GM18909 (cell line): ENCODE measurements around the gene MEF2C.
A peak's percentile ranks its signal among the peaks of the same experiment; 100 is the strongest.

ENCODE experiments used
- ATAC-seq: cut with Tn5 transposase; IDR thresholded peaks from one replicate; pipeline ENCODE4 v1.9.1; 2021; ENCODE audit warnings: mild to moderate bottlenecking; ENCODE audit not compliant: unreplicated experiment, poor library complexity

Gene MEF2C

GRCh38 chr5:88770276-88771257 is 112.4 kb downstream of the MEF2C start:
- ATAC-seq, result no peak

DNA sequence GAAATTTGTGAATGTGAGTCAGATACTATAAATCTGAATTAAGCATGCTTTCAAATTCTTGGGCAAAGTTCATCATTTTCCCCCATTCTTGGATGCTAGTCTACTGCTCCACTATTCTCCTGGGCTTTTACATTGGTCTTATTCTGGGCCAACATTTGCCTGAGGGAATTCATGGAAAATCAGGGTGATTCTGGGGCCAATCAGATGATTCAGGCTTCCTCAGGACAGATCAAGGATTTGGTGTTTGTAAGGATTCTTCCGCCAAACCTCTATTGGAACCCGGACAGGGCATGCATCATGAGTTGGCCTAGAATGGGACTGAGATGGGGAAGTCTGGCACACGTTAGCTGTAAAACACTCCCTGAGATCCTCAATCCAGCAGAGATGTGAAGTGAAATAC is 113.8 kb downstream of the MEF2C start:
- no peak for ATAC-seq

DNA sequence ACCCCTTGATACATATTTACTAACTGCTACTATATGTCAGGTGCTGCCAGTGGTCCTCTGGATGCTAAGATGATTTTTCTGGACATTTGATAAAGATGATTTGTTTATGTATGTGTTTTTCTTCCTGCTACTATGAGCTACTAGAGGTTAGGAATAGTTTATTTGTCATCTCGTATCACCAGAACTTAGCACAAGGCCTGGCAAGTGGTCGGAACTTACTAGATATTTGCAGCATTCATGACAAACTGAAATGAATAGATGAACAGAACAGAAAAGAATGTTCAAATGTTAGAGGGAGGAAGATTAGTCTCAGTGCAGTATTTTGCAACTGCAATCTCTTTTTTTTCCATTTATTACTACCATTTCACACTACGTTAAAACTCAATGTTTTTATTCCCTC is 114.6 kb downstream of the MEF2C start:
- no peak for ATAC-seq

DNA sequence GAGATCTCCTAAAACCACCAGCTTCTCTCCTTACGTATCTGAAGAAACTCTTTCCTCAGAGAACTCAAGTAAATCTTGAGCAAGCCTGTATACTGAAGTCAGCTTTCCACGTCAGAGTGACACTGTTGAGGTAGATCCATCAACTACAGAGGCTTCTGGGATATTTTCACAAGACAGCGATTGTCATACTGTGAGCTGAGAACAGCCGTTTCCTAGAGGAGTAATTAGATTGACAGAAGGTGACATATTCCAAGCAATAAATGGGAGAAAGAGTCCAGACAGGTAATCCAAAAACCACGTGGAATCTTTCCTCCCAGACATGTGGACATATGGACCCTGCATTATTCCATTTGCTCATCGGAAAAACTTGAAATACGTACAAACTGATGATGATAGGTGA is 117.2 kb downstream of the MEF2C start:
- ATAC-seq, result no peak

DNA sequence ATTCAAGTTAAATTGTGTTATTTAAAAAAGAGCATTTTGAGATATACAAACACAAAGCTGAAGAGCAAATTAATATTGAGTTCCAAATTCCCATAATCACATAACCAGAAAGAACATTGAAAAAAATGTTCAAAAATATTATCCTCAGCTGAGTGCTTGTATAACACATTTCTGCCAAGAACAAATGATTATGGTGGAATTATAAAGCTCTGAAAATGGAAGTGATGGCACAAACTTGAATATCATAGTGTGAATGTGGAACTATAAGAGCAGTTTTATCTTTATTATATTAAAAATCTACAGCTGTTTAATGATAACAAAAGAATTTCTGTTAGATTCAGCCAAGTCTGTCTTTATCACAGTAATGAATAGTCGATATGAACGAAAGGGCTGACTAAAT is 117.8 kb downstream of the MEF2C start:
- no peak for ATAC-seq

DNA sequence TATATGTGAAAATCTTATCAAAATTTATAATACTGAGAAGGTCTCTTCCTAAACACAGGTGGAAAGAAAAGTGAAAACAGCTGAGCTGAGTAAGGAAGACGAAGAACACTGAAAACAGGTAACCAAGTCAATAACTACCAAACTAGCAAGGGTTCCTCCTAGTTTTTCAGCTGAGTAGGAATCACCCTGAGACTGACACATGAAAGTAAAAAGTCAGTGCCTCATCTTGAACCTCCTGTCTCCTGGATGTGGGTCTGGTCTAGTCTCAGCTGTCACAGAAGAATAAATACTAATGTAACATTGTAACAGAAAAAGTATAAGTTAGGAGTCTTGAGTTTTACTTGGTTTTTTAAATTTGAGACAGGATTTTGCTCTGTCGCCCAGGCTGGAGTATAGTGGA is 121.0 kb downstream of the MEF2C start:
- ATAC-seq, result peak; percentile 36

- peak; percentile 46 for ATAC-seq
These were observed 121.6 kb downstream of the MEF2C start for GRCh38 chr5:88761269-88761850.

GRCh38 chr5:88760527-88760926 is 122.5 kb downstream of the MEF2C start:
- no peak for ATAC-seq

- ATAC-seq, result no peak
These were observed 124.4 kb downstream of the MEF2C start for GRCh38 chr5:88758591-88758990.

DNA sequence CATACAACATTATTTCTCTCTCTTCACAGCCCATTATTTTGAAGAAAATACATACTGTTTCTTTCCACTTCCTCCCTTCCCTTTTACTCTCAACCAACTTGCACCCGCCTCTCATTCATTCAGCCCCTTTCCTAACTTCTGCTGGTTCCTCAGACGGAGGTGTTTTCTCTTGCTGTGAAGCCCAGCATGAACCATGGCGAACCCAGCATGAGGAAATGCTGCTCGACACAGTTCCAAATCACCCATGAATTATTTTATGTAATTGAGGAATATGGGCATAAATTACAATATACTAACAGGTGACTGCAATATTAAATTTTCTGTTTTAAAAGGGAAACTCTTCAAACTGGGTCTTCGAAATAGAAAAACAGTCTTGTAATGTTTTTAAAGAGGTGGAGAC is 124.8 kb downstream of the MEF2C start:
- ATAC-seq, result no peak

GRCh38 chr5:88756953-88757352 is 126.0 kb downstream of the MEF2C start:
- peak; percentile 61 for ATAC-seq

DNA sequence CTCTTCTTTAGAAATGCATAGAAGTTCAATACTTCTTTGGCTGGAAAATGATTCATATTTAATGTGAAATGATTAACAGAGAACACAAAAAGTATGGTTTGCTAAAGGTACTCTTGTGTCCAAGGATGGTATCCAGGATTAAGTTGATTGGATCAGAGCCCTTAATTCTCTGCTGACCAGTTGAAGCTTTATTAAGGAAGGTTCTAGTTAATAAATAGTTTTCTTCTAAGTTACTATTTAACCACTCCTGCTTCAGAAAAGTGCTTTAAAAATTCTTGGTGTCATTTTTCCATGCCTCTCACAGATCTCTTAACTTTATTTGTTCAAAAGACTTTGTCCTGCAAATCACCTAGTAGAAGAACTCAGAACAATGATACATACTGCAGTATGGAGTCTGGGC is 134.3 kb downstream of the MEF2C start:
- no peak for ATAC-seq

GRCh38 chr5:88746438-88746882 is 136.5 kb downstream of the MEF2C start:
- ATAC-seq, result peak; percentile 82

GRCh38 chr5:88745093-88745696 is 137.8 kb downstream of the MEF2C start:
- ATAC-seq, result no peak

DNA sequence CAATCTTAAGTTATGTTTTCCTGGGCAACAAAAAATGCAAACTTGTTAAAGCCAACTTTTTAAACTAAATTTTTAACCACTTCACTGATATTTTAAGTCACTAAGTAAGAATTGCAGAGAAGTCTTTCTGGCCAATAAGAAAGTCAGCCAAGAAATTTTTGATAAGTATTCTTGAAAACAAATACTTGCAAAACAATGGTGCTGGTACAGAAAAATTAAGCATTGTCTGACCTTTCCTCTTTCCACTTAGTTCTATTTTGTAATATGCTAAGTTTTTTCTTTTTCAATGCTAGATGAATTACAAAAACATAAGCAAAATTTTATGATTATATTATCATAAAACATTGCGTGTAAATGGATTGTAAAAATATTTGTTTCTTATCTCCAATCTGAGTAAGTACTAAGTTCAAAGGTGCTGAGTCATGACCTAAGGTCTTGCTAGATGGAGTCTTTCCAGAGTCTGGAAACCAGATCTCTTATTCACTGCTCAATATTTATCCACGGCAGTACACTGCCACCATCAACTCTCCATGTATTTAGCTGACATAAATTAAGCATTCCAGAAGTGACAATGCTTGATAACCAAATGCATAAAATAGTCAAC is 139.7 kb downstream of the MEF2C start:
- ATAC-seq, result no peak

DNA sequence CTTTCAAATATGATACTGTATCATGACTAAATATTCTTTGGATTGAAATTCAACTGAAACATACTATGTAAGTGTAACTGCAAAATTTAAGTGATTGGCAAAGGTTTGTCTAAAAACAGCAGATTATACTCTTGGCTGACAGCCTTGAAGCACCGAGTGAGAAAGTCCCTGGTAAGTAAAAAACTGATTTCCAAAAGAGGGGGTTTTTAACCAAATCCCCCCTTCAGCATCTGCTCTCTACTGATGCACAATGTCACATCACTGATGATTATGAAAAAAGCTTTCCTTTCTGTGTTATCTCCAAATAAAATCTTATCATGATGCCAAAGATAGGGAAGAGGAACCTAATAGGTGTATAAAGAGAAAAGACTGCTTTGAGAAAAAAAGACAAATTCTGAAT is 141.0 kb downstream of the MEF2C start:
- no peak for ATAC-seq

DNA sequence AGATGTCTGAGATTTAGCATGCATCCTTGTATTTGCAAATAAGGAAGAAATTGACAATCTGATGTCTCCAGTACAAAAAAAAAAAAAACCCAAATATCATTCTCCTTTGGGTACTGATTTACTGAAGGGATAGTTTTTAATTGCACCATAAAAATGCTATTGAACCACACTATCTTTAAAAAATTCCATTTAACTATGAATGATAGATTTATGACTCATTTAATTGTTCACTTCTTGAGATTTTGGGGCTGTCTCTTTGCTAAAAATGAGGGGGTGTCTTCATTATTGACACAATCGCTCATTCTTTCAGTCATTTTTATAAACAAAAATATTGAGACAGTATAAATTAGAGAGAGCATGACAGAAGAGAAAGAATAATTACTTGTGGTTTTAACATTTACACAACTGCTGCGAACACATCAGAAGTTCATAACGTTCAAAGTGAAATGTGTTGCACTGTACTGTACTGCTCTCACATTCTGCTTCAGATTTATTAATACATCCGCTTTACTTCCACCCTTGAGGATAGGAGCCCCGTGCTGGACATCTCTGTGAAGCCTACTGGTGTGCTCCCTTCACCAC is 142.3 kb downstream of the MEF2C start:
- no peak for ATAC-seq

DNA sequence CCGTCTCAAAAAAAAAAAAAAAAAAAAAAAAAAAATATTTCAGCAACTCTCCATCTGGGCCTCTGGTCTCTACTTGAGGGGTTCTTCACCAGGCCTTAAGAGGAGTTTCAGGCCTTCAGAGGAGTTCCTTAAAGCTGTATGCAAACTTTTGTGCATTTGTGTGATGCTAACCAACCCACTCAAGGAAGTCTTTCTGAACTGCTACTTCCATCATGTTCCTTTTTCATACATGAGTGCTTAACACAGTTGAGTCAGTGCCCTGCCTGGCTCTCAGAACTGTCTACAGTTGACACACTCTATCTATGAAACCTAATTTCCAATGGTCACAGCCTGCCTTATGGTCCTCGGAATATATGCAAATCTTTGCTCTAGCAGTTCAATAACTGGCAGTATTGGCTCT is 146.5 kb downstream of the MEF2C start:
- ATAC-seq, result peak; percentile 32

- ATAC-seq, result peak; percentile 24
These were observed 148.0 kb downstream of the MEF2C start for GRCh38 chr5:88734983-88735382.

DNA sequence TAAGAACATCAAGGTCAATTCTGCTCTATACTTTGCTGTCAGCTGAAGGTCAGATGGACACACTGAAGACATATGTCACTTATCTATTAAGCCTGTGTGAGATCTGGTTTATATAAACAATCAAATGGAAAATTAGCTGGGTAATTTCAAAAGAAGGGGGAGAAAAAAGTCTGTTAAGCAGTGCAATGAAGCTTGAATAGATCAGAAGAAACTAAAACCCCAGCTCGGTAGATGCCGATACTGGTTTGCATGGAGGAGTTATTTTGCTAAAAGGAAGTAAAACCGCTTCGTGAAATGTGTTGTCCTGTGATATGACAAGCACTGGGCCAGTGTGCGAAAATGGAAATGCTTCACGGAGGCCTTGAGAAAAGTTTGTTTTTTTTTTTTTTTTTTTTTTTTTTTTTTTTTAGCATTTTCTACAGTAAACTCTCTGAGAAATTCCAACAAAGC is 148.8 kb downstream of the MEF2C start:
- ATAC-seq, result peak; percentile 64
